Measurements from ENCODE around the gene PAPOLA.
A peak's percentile ranks its signal among the peaks of the same experiment; 100 is the strongest.

PAPOLA gene

DNA sequence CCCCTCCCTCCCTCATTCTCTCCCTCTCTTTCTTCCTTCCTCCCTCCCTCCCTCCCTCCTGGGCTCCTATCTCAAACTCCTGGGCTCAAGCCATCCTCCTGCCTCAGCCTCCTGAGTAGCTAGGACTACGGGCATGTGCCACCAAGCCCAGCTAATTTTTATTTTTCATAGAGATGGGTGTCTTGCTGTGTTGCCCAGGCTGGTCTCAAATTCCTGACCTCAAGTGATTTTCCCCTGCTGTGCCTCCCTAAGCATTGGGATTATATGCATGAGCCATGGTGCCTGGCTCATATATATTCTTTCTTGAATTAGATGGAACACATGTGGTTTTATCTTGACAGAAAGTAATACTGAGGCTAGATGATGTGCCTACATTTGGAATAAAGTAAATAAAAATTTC, 14.2 kb downstream of the PAPOLA start:
- H3K9me2 ChIP-seq (replicated peaks; ENCODE audit: insufficient read depth, low read length): no peaks in the 10 kb centered on the region
- peak overlapping the region; percentile 30 for H3K4me2 ChIP-seq (ENCODE audit: low read depth, low read length, poor library complexity, severe bottlenecking)
- no peaks in the 10 kb centered on the region for H3K27me3 ChIP-seq (ENCODE audit: low read length)
- TF ChIP-seq, protein P1, sequence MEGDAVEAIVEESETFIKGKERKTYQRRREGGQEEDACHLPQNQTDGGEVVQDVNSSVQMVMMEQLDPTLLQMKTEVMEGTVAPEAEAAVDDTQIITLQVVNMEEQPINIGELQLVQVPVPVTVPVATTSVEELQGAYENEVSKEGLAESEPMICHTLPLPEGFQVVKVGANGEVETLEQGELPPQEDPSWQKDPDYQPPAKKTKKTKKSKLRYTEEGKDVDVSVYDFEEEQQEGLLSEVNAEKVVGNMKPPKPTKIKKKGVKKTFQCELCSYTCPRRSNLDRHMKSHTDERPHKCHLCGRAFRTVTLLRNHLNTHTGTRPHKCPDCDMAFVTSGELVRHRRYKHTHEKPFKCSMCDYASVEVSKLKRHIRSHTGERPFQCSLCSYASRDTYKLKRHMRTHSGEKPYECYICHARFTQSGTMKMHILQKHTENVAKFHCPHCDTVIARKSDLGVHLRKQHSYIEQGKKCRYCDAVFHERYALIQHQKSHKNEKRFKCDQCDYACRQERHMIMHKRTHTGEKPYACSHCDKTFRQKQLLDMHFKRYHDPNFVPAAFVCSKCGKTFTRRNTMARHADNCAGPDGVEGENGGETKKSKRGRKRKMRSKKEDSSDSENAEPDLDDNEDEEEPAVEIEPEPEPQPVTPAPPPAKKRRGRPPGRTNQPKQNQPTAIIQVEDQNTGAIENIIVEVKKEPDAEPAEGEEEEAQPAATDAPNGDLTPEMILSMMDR (IDR thresholded peaks at IDR 0.05; ENCODE audit: insufficient read depth, low read length, poor library complexity, severe bottlenecking): no peak
- no peak for TF ChIP-seq EZH2phosphoT487 (conservative IDR thresholded peaks at IDR 0.05; ENCODE audit: low read length)
- H3K9me3 ChIP-seq (ENCODE audit: insufficient read depth, low read length): no peaks in the 10 kb centered on the region
- no peak overlapping the region for H3K4me3 ChIP-seq (ENCODE audit: insufficient read depth, low read length, poor library complexity, severe bottlenecking)
- no peak overlapping the region for H3K9ac ChIP-seq (ENCODE audit: low read length)
- peaks cover 6% of the 10 kb centered on the region for H3K36me3 ChIP-seq (ENCODE audit: low read length)
- H3K27ac ChIP-seq (ENCODE audit: low read depth, low read length): no peak overlapping the region
- peaks cover 99% of the 10 kb centered on the region for H3K79me2 ChIP-seq (ENCODE audit: insufficient read depth, low read length)
- H4K20me1 ChIP-seq (ENCODE audit: low read depth, low read length): peaks cover 76% of the 10 kb centered on the region
- no peak overlapping the region for H2AFZ ChIP-seq (ENCODE audit: low read depth, low read length, severe bottlenecking)
- peaks cover 16% of the 10 kb centered on the region for H3F3A ChIP-seq (ENCODE audit: insufficient read depth)

DNA sequence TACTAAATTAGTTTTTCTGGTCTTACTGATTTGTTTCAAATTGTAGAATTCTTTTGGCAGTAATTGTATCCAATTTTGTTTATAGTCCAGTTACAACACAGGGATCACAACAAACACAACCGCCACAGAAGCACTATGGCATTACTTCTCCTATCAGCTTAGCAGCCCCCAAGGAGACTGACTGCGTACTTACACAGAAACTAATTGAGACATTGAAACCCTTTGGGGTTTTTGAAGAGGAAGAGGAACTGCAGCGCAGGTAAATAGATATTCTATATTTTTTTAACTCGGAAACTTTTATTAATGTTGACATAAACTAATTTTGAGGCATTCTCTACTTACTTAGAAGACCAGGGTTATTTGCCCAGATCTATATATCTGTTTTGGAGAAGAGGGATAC, 17.8 kb downstream of the PAPOLA start:
- no peak overlapping the region for H3K9ac ChIP-seq (ENCODE audit: low read length)
- H2AFZ ChIP-seq (ENCODE audit: low read depth, low read length, severe bottlenecking): no peak overlapping the region
- H3K79me2 ChIP-seq (ENCODE audit: insufficient read depth, low read length): peaks cover 94% of the 10 kb centered on the region
- H3K9me2 ChIP-seq (replicated peaks; ENCODE audit: insufficient read depth, low read length): no peaks in the 10 kb centered on the region
- peaks cover 26% of the 10 kb centered on the region for H3K36me3 ChIP-seq (ENCODE audit: low read length)
- H3K27ac ChIP-seq (ENCODE audit: low read depth, low read length): no peak overlapping the region
- TF ChIP-seq, protein P1 (IDR thresholded peaks at IDR 0.05; ENCODE audit: insufficient read depth, low read length, poor library complexity, severe bottlenecking): no peak
- TF ChIP-seq EZH2phosphoT487 (conservative IDR thresholded peaks at IDR 0.05; ENCODE audit: low read length): no peak
- no peak overlapping the region for H3K4me3 ChIP-seq (ENCODE audit: insufficient read depth, low read length, poor library complexity, severe bottlenecking)
- no peaks in the 10 kb centered on the region for H3K27me3 ChIP-seq (ENCODE audit: low read length)
- H3F3A ChIP-seq (ENCODE audit: insufficient read depth): peaks cover 14% of the 10 kb centered on the region; the same call in 1 of the 2 replicates
- H3K9me3 ChIP-seq (ENCODE audit: insufficient read depth, low read length): no peaks in the 10 kb centered on the region
- H4K20me1 ChIP-seq (ENCODE audit: low read depth, low read length): peaks cover 55% of the 10 kb centered on the region
- H3K4me2 ChIP-seq (ENCODE audit: low read depth, low read length, poor library complexity, severe bottlenecking): no peak overlapping the region

DNA sequence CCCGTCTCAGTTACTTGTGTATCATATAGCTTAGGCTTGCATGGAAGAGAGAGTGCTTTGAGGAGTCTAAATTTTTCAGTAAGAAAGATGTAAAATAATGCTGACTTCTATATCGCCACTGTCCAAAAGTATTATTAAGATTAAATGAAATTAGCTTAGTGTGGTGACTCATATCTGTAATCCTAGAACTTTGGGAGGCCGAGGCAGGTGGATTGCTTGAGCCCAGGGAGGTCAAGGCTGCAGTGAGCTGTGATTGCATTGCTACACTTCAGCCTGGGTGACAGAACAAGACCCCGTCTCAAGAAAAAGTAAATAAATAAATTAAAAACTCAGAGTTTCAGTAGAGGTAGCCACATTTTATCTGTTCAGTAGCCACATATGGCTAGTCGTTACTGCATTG, 23.3 kb downstream of the PAPOLA start:
- no peaks in the 10 kb centered on the region for H3K9me2 ChIP-seq (replicated peaks; ENCODE audit: insufficient read depth, low read length)
- no peaks in the 10 kb centered on the region for H3K27me3 ChIP-seq (ENCODE audit: low read length)
- H3K27ac ChIP-seq (ENCODE audit: low read depth, low read length): no peak overlapping the region
- H4K20me1 ChIP-seq (ENCODE audit: low read depth, low read length): peaks cover 22% of the 10 kb centered on the region
- no peak overlapping the region for H3K4me3 ChIP-seq (ENCODE audit: insufficient read depth, low read length, poor library complexity, severe bottlenecking)
- no peaks in the 10 kb centered on the region for H3F3A ChIP-seq (ENCODE audit: insufficient read depth)
- no peak overlapping the region for H3K9ac ChIP-seq (ENCODE audit: low read length)
- no peak overlapping the region for H3K4me2 ChIP-seq (ENCODE audit: low read depth, low read length, poor library complexity, severe bottlenecking)
- H3K36me3 ChIP-seq (ENCODE audit: low read length): peaks cover 54% of the 10 kb centered on the region
- H3K79me2 ChIP-seq (ENCODE audit: insufficient read depth, low read length): peaks cover 64% of the 10 kb centered on the region
- H2AFZ ChIP-seq (ENCODE audit: low read depth, low read length, severe bottlenecking): no peak overlapping the region
- no peaks in the 10 kb centered on the region for H3K9me3 ChIP-seq (ENCODE audit: insufficient read depth, low read length)
- TF ChIP-seq EZH2phosphoT487 (conservative IDR thresholded peaks at IDR 0.05; ENCODE audit: low read length): no peak
- TF ChIP-seq, protein P1 (IDR thresholded peaks at IDR 0.05; ENCODE audit: insufficient read depth, low read length, poor library complexity, severe bottlenecking): no peak
